GM19023 (cell line): ENCODE results near the gene TECPR1.

ENCODE experiments used
- ATAC-seq: cut with Tn5 transposase; IDR thresholded peaks from one replicate; pipeline ENCODE4 v1.9.1; 2021; ENCODE audit warnings: mild to moderate bottlenecking, moderate library complexity; ENCODE audit not compliant: unreplicated experiment

TECPR1 gene

GRCh38 chr7:98252425-98253054 lies 508 bp upstream of the TECPR1 start:
- ATAC-seq: peak; percentile 32

DNA sequence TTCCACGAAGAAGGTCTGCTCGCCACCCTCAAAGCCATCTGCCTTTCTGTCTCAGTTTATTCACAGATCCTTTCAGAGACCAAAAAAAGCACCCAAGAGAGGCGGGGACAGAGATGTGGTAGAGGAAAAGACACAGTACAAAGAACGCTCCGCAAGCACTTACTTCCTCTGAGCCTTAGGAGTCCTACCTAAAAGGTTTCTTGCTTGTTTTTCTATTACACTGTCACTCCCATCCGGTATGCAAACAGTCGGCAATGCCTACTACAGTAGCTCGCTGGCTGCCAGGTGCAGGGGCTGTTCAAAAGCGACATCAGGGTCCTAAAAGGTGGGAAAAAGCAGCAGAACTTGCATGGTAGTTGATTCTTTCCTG lies 816 bp downstream of the TECPR1 start:
- peak; percentile 12 for ATAC-seq

DNA sequence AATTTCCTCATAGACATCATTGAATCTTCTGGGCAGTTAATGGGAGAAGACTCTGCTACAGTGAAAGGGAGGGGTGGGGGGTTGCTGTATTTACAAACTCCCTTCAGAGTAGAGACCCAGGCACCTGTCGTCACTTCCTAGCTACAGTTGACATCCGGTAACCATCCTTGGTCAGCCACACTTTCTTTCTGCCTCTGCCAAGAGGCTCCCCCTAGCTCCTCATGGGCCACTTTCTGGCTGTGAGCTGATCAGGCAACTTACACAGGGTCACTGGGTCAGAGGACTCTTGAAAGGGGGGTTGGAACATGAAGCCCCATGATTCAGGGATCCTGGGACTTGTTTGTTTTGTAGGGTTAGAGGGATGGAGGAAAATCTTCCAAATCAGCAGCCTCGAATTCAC lies 1.2 kb downstream of the TECPR1 start:
- no peak for ATAC-seq

GRCh38 chr7:98249106-98249505 lies 2.9 kb downstream of the TECPR1 start:
- ATAC-seq: no peak

GRCh38 chr7:98248156-98248555 lies 3.9 kb downstream of the TECPR1 start:
- no peak for ATAC-seq

- no peak for ATAC-seq
Measured at GRCh38 chr7:98244871-98245270, 7.2 kb downstream of the TECPR1 start.

DNA sequence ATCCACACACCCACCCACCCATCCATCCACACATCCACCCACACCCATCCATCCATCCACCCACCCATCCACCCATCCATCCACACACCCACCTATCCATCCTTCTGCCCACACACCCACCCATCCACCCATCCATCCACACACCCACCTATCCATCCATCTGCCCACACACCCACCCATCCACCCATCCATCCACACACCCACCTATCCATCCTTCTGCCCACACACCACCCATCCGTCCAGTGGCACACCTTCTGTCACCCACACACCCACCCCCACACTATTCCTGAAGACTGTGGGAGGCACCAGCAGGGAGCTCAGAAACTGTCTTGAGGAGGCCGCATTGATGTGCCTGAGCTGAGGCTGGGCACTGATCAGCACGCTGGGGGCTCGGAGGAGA lies 9.1 kb downstream of the TECPR1 start:
- ATAC-seq: no peak

DNA sequence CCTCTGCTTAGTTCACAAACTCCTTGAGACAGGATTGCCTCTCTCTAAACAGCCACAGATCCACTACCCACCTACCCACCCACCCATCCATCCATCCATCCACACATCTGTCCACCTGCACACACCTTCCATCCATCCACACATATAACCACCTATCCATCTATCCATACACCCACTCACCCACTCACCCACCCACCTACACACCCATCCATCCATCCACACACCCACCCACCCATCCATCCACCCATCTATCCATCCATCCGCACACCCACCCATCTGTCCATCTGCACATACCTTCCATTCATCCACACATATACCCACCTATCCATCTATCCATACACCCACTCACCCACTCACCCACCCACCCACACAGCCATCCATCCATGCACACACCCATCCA lies 9.7 kb downstream of the TECPR1 start:
- ATAC-seq: no peak

GRCh38 chr7:98241674-98242241 lies 10.3 kb downstream of the TECPR1 start:
- ATAC-seq: no peak

DNA sequence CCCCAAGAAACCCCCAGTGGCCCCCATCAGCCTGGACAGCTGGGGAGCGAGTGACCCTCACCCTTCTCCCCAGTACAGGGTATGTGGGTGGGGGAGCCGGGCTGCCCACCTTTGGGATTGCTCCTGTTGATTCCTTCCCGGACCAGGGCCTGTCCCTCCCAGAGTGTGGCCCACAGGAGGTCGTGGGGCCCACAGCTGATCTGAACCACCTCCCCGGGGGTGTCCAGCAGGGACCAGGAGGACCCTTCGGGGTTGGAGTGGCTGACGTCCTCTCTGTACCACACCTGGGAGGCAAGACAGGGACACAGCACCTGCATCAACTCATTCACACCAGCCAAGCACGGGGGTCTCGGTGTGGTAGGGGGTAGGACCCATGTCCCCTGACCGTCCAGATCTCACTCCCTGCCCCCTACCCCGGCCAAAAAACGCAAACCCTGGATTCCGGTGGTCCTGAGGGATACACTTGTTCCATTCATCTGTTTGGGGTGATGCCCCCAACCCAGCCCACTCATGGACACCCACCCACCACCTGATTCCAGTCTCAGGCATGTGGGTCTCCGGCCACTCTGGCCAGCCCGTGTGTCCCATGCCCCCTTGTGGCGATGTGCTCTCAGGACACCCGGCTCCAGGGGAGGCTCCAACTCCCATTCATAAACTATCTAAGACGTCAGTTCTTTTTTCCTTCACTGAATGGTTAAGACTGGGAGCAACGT lies 10.9 kb downstream of the TECPR1 start:
- ATAC-seq: no peak

DNA sequence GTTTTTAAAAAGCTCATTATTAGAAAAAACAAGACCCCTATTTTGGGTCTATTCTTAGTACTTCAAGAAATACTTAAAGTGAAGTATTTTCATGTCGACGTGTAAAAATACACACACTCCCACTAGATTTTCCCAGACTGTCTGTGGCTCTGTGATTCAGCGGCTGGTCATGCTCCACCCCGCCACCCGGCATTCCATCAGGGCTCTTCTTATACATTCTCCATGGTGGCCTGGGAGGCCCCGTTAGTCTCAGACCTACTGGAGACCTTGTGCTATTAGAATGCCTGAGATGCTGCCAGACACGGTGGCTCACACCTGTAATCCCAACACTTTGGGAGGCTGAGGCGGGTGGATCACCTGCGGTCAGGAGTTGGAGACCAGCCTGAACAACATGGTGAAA lies 13.1 kb downstream of the TECPR1 start:
- no peak for ATAC-seq

GRCh38 chr7:98238076-98238475 lies 14.0 kb downstream of the TECPR1 start:
- ATAC-seq: no peak

- no peak for ATAC-seq
Measured at GRCh38 chr7:98236355-98237185, 15.5 kb downstream of the TECPR1 start.

DNA sequence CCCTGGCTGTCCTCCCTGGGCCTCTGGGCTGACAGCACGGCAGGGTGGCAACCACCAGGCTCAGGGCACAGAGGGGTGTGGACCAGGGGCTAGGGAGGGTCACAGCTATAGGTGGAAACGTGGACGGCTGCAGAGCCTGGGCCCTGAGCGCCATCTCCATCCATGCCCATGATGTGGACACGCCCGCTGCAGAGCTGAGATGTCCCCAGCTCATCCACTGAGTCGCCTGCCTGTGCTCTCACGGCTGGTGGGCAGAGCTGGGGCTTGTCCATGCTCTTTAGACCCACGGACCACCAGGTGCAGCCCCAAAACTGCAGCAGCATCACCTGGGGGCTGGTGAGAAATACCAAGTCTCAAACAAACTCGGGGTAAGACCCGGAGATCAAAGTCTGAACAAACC lies 16.1 kb downstream of the TECPR1 start:
- no peak for ATAC-seq

DNA sequence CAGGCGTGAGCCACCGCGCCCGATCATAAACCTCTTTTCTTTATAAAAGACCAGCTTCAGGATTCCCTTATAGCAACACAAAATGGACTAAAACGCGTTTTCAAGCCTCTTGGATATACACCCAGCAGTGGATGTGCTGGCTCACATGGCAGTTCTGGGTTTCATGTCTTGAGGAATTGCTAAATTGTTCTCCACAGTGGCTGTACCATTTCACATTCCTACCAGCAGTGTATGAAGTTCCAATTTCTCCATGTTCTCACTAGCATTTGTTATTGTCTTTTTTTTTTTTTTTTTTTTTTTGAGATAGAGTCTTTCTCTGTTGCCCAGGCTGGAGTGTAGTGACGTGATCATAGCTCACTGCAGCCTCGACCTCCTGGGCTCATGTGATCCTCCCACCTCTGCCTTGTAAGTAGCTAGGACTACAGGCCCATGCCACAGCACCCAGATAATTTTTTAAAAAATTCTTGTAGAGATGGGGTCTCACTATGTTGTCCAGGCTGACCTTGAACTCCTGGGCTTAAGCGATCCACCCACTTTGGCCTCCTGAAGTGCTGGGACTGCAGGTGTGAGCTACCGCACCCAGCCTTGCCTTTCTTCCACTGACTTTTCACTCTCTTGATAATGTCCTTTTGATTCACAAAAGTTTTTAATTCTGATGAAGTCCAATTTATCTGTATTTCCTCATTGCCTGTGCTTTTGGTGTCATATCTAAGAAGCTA lies 17.4 kb downstream of the TECPR1 start:
- no peak for ATAC-seq

DNA sequence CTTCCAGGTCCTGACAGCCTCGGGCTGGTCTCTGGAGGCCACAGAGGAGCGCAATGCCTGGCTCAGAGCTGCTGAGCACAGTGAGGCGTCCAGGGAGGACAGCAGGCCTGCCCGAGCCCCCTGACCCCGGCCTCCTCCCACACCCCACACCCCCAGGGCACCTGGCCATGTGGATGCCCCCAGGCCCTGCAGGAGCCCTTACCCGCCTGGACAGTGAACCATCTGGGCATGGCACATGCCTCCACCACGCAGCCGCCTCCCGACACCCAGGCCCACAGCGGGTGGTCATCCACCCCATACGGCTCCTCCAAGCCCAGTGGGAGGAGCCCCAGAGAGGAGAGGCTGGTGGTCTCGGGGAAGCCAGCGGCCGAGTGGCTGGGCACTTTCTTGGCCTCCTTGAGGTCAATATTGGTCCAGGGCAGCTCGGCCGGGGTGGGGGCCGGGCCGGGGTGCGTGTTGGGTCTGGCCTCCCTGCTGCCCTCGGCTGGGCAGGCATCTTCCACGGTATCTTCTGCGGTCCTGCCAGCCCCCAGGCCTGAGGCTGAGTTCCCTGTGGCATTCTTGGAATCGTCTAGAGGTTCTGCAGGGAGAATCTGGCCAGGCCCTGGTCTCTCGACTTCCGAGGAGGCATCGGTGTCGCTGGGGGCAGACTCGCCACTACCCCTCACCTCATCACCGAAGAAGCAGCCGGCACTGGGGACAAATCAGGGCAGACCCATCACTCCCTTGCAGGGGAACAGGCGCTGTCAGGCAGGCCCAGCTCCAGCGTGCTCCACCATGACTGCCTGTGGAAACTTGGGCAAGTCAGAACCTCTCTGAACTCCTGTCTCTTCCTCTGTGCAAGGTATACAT lies 18.6 kb downstream of the TECPR1 start:
- no peak for ATAC-seq

DNA sequence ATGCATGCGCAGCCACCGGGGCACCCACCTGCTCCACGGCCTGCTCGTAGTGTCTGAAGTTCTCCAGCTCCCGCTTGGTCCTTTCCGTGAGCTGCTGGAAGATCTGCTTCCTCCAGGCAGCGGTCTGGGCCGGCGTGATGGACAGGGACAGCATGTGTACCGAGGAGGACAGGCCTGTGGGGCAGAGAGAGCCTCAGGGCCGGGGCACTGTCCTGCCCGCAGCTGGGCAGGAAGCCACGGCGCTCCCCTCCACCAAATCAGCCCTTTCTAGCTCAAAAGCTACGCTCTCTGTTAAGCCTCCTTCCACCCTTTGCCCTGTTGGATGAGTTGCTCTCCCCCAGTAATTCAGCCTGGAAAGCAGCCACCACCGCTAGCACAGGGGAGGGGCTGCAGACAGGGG lies 19.2 kb downstream of the TECPR1 start:
- ATAC-seq: no peak

- no peak for ATAC-seq
Measured at GRCh38 chr7:98232263-98232585, 19.8 kb downstream of the TECPR1 start.

- ATAC-seq: no peak
Measured at GRCh38 chr7:98231493-98232262, 20.4 kb downstream of the TECPR1 start.
